Mesothelial cell of epicardium (in vitro differentiated cells): ENCODE measurements around the gene SH3PXD2B. TPM values are rescaled to one million over a fixed set of nuclear protein-coding genes. Genes with fewer than 3 reads are reported as not detected.
"Not testable (repeated sequence)": the region's sequence is repeated elsewhere in the genome, so short reads cannot be mapped to it uniquely, and the experiment has no call there.

Experiments used
- DNase-seq, 2 experiments: peaks; one replicate each; pipeline ENCODE4 v3.0.0; 2021; ENCODE audit warnings: low spot score in 2 of 2; ENCODE audit not compliant: unreplicated experiment in 2 of 2
- H3K27ac Mint-ChIP-seq: 2 replicates; pipeline ENCODE4 v1.8.0; 2021; ENCODE audit warnings: mixed read lengths
- H3K27me3 Mint-ChIP-seq: 2 replicates; pipeline ENCODE4 v1.8.0; 2021; ENCODE audit warnings: low read depth, mixed read lengths
- H3K36me3 Mint-ChIP-seq: 2 replicates; pipeline ENCODE4 v1.8.0; 2021; ENCODE audit warnings: mixed read lengths
- H3K4me1 Mint-ChIP-seq: 2 replicates; pipeline ENCODE4 v1.8.0; 2021; ENCODE audit warnings: mixed read lengths
- H3K4me3 Mint-ChIP-seq: 2 replicates; pipeline ENCODE4 v1.8.0; 2021; ENCODE audit warnings: mild to moderate bottlenecking, moderate library complexity, mixed read lengths
- H3K9me3 Mint-ChIP-seq: 2 replicates; pipeline ENCODE4 v1.8.0; 2021; ENCODE audit warnings: mixed read lengths
- CTCF ChIP-seq: fragments of 200-600 bp; sonication (generic); IDR thresholded peaks from one replicate; pipeline ENCODE4 v1.5.0; 2021; ENCODE audit warnings: antibody characterized with exemption; ENCODE audit not compliant: unreplicated experiment
- total RNA-seq: library from RNA; stranded (reverse); gene quantifications from 3 replicates; pipeline ENCODE4 v1.2.1, GENCODE V29; 2021

Gene SH3PXD2B
- total RNA-seq, 1 donor from 2014 or later: 68.9 TPM

DNA sequence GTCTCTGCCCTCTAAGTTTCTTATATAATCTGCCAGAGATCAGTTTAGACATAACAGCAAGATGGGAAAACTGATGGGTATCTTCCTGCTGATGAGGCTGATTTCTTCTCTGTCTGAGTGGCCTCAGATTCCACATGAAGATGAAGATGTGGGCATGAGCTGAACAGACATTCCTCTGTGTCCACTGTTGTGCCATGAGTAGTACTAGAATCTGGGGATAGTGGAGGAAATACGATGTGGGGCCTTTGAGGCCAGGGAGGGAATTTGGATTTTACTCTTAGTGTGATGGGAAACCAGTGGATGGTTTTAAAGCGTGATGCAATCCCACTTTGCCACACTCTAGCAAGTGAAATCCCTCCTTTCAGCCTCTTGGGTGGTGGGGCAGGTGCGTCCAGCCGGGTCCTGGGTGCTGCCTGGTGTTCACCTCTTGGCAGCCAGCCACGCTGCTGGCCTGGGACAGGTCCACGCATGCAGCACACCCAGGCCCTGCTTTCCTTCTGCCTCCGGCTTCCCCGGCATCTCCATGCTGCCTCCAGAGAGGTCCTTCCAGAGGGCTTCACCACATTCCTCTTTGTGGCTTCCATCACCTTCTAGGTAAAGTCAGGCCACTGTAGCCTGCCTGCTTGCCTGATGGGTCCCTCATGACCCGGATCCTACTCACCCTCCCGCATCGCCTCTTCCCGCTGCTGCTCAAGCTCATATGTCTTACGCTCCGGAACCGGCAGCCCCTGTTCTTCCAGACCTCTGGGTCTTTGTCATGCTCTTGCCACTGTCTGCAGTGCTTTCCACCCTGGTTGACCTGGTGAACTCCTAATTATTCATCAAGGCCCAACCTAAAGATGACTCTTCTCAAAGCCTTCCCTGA, 28.1 kb upstream of the SH3PXD2B start:
- H3K4me3 Mint-ChIP-seq: no peak overlapping the region
- TF ChIP-seq CTCF: no peak
- H3K27me3 Mint-ChIP-seq: no peaks in the 10 kb centered on the region
- no peaks in the 10 kb centered on the region for H3K36me3 Mint-ChIP-seq
- H3K27ac Mint-ChIP-seq: peak overlapping the region; percentile 12
- no peaks in the 10 kb centered on the region for H3K4me1 Mint-ChIP-seq
- DNase-seq: no peak
- no peaks in the 10 kb centered on the region for H3K9me3 Mint-ChIP-seq

DNA sequence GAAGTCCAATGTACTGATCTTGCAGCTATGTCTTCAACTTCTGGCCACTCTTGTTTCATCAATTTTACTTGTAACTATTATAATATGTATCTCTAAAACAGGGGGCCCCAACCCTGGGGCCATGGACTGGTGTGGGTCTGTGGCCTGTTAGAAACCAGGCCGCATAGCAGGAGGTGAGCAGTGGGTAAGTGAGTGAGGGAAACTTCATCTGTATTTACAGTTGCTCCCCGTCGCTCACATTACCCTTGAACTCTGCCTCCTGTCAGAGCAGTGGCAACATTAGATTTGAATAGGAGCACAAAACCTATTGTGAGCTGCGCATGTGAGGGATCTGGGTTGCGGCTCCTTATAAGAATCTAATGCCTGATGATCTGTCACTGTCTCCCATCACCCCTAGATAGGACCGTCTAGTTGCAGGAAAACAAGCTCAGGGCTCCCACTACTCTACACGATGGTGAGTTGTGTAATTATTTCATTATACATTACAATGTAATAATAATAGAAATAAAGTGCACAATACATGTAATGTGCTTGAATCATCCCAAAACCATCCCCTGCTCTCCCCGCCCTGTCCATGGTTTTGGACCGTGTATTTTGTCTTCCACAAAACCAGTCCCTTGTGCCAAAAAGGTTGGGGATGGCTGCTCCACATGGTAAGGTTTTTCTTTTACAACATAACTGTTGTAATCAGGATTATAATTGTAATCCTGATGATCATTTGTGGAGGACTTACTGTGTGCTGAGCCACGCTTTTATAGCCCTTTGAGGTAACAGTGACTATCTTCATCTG, 26.9 kb upstream of the SH3PXD2B start:
- no peak for DNase-seq
- H3K9me3 Mint-ChIP-seq: no peaks in the 10 kb centered on the region
- no peak for TF ChIP-seq CTCF
- H3K27me3 Mint-ChIP-seq: no peaks in the 10 kb centered on the region
- no peaks in the 10 kb centered on the region for H3K36me3 Mint-ChIP-seq
- H3K4me3 Mint-ChIP-seq: no peak overlapping the region
- no peaks in the 10 kb centered on the region for H3K4me1 Mint-ChIP-seq
- no peak overlapping the region for H3K27ac Mint-ChIP-seq

GRCh38 chr5:172479784-172480115, 25.4 kb upstream of the SH3PXD2B start:
- Mint-ChIP-seq H3K27ac (no peak overlapping the region), H3K9me3 (no peaks in the 10 kb centered on the region), H3K27me3 (no peaks in the 10 kb centered on the region), H3K4me1 (no peaks in the 10 kb centered on the region), H3K36me3 (no peaks in the 10 kb centered on the region), H3K4me3 (no peak overlapping the region)
- DNase-seq: no peak
- TF ChIP-seq CTCF: no peak

DNA sequence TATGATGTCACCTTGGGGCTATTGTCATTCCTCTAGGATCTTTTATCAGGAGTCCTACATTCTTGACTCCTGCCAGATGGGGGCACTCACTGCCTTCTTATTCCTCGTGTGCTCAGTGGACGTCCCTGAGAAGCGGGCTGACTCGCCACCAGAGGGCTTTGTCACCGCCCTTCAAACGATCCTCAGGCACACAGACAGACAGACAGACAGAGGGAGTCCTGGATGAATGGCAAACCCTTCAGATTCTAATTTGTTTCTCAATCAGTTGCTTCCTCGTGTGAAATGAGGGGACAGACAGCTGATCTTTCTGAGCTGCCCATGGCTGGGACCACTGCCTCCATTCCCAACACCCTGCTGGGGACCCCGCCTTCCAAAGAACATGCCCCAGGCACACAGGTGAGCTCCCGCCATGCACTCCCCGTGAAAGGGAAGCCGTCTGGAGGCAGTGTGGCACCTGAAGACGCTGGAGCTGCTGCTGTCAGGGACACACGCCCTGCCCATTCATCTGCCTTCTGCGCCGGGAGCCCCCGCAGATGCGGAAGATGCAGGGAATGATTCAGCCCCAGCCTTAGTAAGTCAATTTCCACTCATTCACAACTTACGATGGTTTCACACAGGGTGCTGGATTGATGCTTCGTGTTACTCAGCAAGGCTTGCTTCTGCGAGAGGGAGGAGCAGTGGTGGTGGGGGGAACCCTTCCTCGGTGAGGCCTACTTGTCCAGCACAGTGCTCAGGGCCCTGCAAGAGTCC, 24.9 kb upstream of the SH3PXD2B start:
- peak; percentile 57 for TF ChIP-seq CTCF
- DNase-seq: peak; percentile 53 to 72
- Mint-ChIP-seq H3K27ac (no peak overlapping the region), H3K9me3 (no peaks in the 10 kb centered on the region), H3K27me3 (no peaks in the 10 kb centered on the region), H3K36me3 (no peaks in the 10 kb centered on the region), H3K4me3 (no peak overlapping the region), H3K4me1 (no peaks in the 10 kb centered on the region)

- not testable (repeated sequence) for H3K9me3 Mint-ChIP-seq
Observed at GRCh38 chr5:172478695-172479033, 24.3 kb upstream of the SH3PXD2B start.

DNA sequence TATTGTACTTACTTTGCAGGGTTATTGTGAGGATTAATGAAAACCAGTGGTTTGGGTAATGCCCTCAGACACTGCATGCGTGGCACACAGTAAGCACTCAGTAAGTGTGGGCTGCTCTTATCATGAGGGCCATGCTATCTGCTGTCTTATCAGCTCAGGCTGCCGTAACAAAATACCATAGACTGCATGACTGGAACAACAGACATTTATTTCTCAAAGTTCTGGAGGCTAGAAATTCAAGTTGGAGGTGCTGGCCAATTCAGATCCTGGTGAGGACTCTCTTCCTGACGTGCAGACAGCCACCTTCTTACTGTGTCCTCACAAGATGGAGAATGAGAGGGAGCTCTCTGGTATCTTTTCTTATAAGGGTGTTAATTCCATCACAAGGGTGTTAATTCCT, 23.9 kb upstream of the SH3PXD2B start:
- Mint-ChIP-seq H3K36me3 (no peaks in the 10 kb centered on the region), H3K27ac (no peak overlapping the region), H3K4me3 (no peak overlapping the region), H3K9me3 (no peaks in the 10 kb centered on the region), H3K4me1 (no peaks in the 10 kb centered on the region), H3K27me3 (no peaks in the 10 kb centered on the region)
- DNase-seq: no peak
- no peak for TF ChIP-seq CTCF

More at GRCh38 chr5:172478695-172479033, 24.3 kb upstream of the SH3PXD2B start:
- H3K27me3 Mint-ChIP-seq, DNase-seq, H3K36me3 Mint-ChIP-seq, H3K4me1 Mint-ChIP-seq, H3K4me3 Mint-ChIP-seq, H3K27ac Mint-ChIP-seq: not testable (repeated sequence)
